GM12801 (cell line): ENCODE measurements around the gene ARMC2.

Experiments
- CTCF ChIP-seq: IDR thresholded peaks from one replicate; pipeline ENCODE4 v1.5.1; 2011; ENCODE audit warnings: control low read depth; ENCODE audit not compliant: insufficient read length; ENCODE audit errors: extremely low read depth

ARMC2 gene

GRCh38 chr6:108848116-108848868 is at the start of gene ARMC2:
Gene ARMC2 (plus strand): TSS chr6:108848422. CDS start chr6:108854268, 5,846 bp downstream.
- TF ChIP-seq CTCF = no peak

GRCh38 chr6:108798670-108799353 is 49.4 kb upstream of the ARMC2 start:
- no peak for TF ChIP-seq CTCF

- TF ChIP-seq CTCF = no peak
Measured at GRCh38 chr6:108799354-108799717, 48.9 kb upstream of the ARMC2 start.

- TF ChIP-seq CTCF = no peak
Measured at GRCh38 chr6:108799791-108800190, 48.4 kb upstream of the ARMC2 start.

- no peak for TF ChIP-seq CTCF
Measured at GRCh38 chr6:108800427-108800864, 47.8 kb upstream of the ARMC2 start.

GRCh38 chr6:108801366-108801765 is 46.9 kb upstream of the ARMC2 start:
- TF ChIP-seq CTCF = no peak

- no peak for TF ChIP-seq CTCF
Measured at GRCh38 chr6:108803982-108804490, 44.2 kb upstream of the ARMC2 start.
